WERI-Rb-1 (cell line): ENCODE results near the gene RERE.

ENCODE experiments used
- DNase-seq: peaks from one replicate; pipeline ENCODE4 v3.0.0-alpha.2; 2020
- H3K27ac ChIP-seq: fragments of 250-450 bp; sonication (Bioruptor Pico); 2 replicates; pipeline ENCODE4 v1.5.1; 2020; ENCODE audit warnings: mild to moderate bottlenecking, moderate library complexity
- H3K27me3 ChIP-seq: fragments of 250-450 bp; sonication (Bioruptor Pico); 2 replicates; pipeline ENCODE4 v1.5.1; 2021; ENCODE audit warnings: mild to moderate bottlenecking, low read depth, moderate library complexity; ENCODE audit not compliant: insufficient read depth, severe bottlenecking
- H3K36me3 ChIP-seq: fragments of 250-450 bp; sonication (Bioruptor Pico); 2 replicates; pipeline ENCODE4 v1.5.1; 2020; ENCODE audit warnings: mild to moderate bottlenecking, moderate library complexity
- H3K4me3 ChIP-seq: 2 replicates; pipeline ENCODE4 v1.5.1; 2011; ENCODE audit warnings: low read depth, mild to moderate bottlenecking, control low read depth, low read length
- H3K9me3 ChIP-seq: fragments of 250-450 bp; sonication (Bioruptor Pico); 2 replicates; pipeline ENCODE4 v1.5.1; 2021; ENCODE audit warnings: mild to moderate bottlenecking, moderate library complexity; ENCODE audit not compliant: severe bottlenecking
- TF ChIP-seq, protein P1 (sequence below): IDR thresholded peaks from 2 replicates; pipeline ENCODE4 v1.5.1; 2011; ENCODE audit warnings: low read depth, mild to moderate bottlenecking, control low read depth, inconsistent platforms, low read length

Gene RERE

GRCh38 chr1:8398677-8399076 lies 418.8 kb downstream of the RERE start:
- Histone ChIP-seq H3K36me3 (peaks cover 81% of the 10 kb centered on the region), H3K27ac (no peak overlapping the region), H3K4me3 (no peak overlapping the region), H3K27me3 (no peaks in the 10 kb centered on the region), H3K9me3 (no peaks in the 10 kb centered on the region)
- TF ChIP-seq, protein P1, sequence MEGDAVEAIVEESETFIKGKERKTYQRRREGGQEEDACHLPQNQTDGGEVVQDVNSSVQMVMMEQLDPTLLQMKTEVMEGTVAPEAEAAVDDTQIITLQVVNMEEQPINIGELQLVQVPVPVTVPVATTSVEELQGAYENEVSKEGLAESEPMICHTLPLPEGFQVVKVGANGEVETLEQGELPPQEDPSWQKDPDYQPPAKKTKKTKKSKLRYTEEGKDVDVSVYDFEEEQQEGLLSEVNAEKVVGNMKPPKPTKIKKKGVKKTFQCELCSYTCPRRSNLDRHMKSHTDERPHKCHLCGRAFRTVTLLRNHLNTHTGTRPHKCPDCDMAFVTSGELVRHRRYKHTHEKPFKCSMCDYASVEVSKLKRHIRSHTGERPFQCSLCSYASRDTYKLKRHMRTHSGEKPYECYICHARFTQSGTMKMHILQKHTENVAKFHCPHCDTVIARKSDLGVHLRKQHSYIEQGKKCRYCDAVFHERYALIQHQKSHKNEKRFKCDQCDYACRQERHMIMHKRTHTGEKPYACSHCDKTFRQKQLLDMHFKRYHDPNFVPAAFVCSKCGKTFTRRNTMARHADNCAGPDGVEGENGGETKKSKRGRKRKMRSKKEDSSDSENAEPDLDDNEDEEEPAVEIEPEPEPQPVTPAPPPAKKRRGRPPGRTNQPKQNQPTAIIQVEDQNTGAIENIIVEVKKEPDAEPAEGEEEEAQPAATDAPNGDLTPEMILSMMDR = no peak
- no peak for DNase-seq

GRCh38 chr1:8398086-8398485 lies 419.4 kb downstream of the RERE start:
- no peak for DNase-seq
- H3K9me3 ChIP-seq = no peaks in the 10 kb centered on the region
- H3K27me3 ChIP-seq = no peaks in the 10 kb centered on the region
- H3K36me3 ChIP-seq = peaks cover 87% of the 10 kb centered on the region
- no peak overlapping the region for H3K4me3 ChIP-seq
- TF ChIP-seq, protein P1 = no peak
- no peak overlapping the region; the same call in 1 of the 2 replicates for H3K27ac ChIP-seq

- Histone ChIP-seq H3K27ac (no peak overlapping the region; the same call in 1 of the 2 replicates), H3K36me3 (peaks cover 88% of the 10 kb centered on the region), H3K27me3 (no peaks in the 10 kb centered on the region), H3K4me3 (no peak overlapping the region), H3K9me3 (no peaks in the 10 kb centered on the region)
- no peak for DNase-seq
- TF ChIP-seq, protein P1 = no peak
These were observed 419.9 kb downstream of the RERE start for GRCh38 chr1:8397511-8397910.

DNA sequence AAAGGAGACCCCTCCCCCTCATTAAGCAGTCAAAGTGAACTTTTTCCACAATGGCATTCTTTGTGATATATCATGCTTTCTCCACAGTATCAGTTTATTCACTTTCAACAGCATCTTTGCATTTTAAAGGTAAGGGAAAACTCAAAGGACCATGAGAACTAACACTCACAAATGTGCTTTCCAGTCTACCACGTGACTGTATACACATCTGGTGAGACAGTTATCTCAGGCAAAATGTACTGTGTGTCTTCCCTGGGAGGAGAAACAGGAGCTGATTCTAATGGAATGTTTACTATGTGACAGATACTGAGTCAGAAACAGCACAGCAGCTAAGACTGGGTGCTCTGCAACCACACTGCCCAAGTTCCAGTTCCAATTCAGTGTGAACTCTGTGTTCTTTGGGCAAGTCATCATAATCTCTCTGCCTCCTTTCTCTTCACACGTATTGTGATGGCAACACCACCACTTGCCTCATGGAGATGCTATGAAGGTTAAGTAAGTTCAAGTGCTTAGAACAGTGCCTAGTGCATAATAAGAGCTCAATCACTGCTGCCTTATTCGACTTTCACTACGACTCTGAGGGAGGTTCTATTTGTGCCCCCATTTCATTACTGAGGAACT lies 420.5 kb downstream of the RERE start:
- H3K36me3 ChIP-seq = peaks cover 85% of the 10 kb centered on the region
- H3K27me3 ChIP-seq = no peaks in the 10 kb centered on the region
- H3K9me3 ChIP-seq = no peaks in the 10 kb centered on the region
- H3K27ac ChIP-seq = no peak overlapping the region
- H3K4me3 ChIP-seq = no peak overlapping the region
- DNase-seq = no peak
- TF ChIP-seq, protein P1 = no peak

GRCh38 chr1:8396083-8396785 lies 421.2 kb downstream of the RERE start:
- H3K36me3 ChIP-seq = peaks cover 86% of the 10 kb centered on the region
- H3K27me3 ChIP-seq = no peaks in the 10 kb centered on the region
- H3K9me3 ChIP-seq = no peaks in the 10 kb centered on the region
- TF ChIP-seq, protein P1 = no peak
- H3K4me3 ChIP-seq = no peak overlapping the region
- H3K27ac ChIP-seq = no peak overlapping the region
- no peak for DNase-seq
